GM19035 (cell line): Measurements from ENCODE around the gene NRG2.

Source experiments
- ATAC-seq: cut with Tn5 transposase; IDR thresholded peaks from one replicate; pipeline ENCODE4 v1.9.1; 2021; ENCODE audit not compliant: unreplicated experiment

NRG2 gene

GRCh38 chr5:139863855-139864558 is 179.1 kb downstream of the NRG2 start:
- no peak for ATAC-seq

GRCh38 chr5:139863361-139863760 is 179.7 kb downstream of the NRG2 start:
- ATAC-seq = no peak

- no peak for ATAC-seq
These were observed 180.3 kb downstream of the NRG2 start for GRCh38 chr5:139862803-139863202.

- ATAC-seq = no peak
These were observed 180.8 kb downstream of the NRG2 start for GRCh38 chr5:139862313-139862712.

GRCh38 chr5:139861889-139862207 is 181.3 kb downstream of the NRG2 start:
- no peak for ATAC-seq

- no peak for ATAC-seq
These were observed 181.8 kb downstream of the NRG2 start for GRCh38 chr5:139861021-139861888.

- ATAC-seq = no peak
These were observed 184.1 kb downstream of the NRG2 start for GRCh38 chr5:139859013-139859412.

GRCh38 chr5:139856714-139857113 is 186.4 kb downstream of the NRG2 start:
- ATAC-seq = no peak

GRCh38 chr5:139855946-139856540 is 187.1 kb downstream of the NRG2 start:
- ATAC-seq = no peak

GRCh38 chr5:139855451-139855850 is 187.6 kb downstream of the NRG2 start:
- no peak for ATAC-seq

- no peak for ATAC-seq
These were observed 188.1 kb downstream of the NRG2 start for GRCh38 chr5:139854953-139855352.

GRCh38 chr5:139854029-139854605 is 189.0 kb downstream of the NRG2 start:
- ATAC-seq = no peak

GRCh38 chr5:139852696-139853095 is 190.4 kb downstream of the NRG2 start:
- no peak for ATAC-seq

GRCh38 chr5:139851558-139851957 is 191.5 kb downstream of the NRG2 start:
- no peak for ATAC-seq

GRCh38 chr5:139850423-139851016 is 192.6 kb downstream of the NRG2 start:
- ATAC-seq = no peak

- no peak for ATAC-seq
These were observed 193.2 kb downstream of the NRG2 start for GRCh38 chr5:139849942-139850341.

- no peak for ATAC-seq
These were observed 193.6 kb downstream of the NRG2 start for GRCh38 chr5:139849501-139849900.

- ATAC-seq = peak; percentile 41
These were observed 194.5 kb downstream of the NRG2 start for GRCh38 chr5:139848508-139849100.

GRCh38 chr5:139847790-139848507 is 195.2 kb downstream of the NRG2 start:
- ATAC-seq = peak; percentile 75

- ATAC-seq = no peak
These were observed 196.0 kb downstream of the NRG2 start for GRCh38 chr5:139847091-139847490.
